Skeletal muscle cell (primary cell): ENCODE measurements around the gene ADCY4.
A peak's percentile ranks its signal among the peaks of the same experiment; 100 is the strongest.
"Not testable (repeated sequence)": the region's sequence is repeated elsewhere in the genome, so short reads cannot be mapped to it uniquely, and the experiment has no call there.

Experiments
- DNase-seq: peaks from one replicate; pipeline ENCODE4 v3.0.0-alpha.2; 2010; ENCODE audit warnings: low read depth
- H3K4me3 ChIP-seq: 2 replicates; pipeline ENCODE4 v1.5.1; 2011; ENCODE audit warnings: low read depth, mild to moderate bottlenecking, control low read depth, low read length, moderate library complexity

The ADCY4 gene

DNA sequence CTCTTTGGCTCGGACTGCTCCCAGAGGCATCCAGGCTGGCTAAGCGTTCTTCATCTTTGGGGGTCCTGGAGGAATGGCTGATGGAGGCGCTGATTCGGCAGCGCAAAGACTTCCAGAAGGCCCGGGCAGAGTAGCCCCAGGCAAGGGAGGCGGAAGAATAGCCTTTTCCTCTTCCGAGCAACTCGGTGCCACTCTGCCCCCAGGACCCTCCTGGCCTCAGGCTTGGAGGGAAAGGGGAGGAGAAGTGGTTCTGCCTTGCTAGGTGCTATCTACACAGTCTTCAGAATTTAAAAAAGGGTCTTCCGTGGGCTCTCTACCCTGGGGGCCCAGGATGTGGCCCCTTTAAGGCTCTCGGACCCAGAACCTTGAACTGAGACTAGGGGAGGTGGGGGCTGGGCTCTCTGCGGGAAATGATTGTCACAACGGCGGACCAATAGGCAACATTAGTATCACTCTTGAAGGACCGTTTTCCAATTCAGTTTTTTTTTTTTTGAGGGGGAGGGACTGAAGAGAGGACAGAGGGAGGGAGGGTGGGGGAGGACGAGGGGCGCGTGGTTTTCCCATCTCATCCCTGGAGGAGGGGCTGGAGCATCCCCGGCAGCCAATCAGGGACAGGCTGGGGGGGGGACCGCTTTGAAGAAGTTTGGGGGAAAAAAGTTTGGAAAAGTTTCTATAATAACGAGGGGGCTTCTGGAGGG, 32.8 kb upstream of the ADCY4 start, which contains the start of gene NFATC4:
Gene NFATC4, plus strand, starts transcription at position 671 of the 698 bp plus-strand sequence. CDS start 157 bp downstream, outside the sequence.
- peak within 1 kb of the TSS; percentile 85 for H3K4me3 ChIP-seq
- DNase-seq, result peak; percentile 94

DNA sequence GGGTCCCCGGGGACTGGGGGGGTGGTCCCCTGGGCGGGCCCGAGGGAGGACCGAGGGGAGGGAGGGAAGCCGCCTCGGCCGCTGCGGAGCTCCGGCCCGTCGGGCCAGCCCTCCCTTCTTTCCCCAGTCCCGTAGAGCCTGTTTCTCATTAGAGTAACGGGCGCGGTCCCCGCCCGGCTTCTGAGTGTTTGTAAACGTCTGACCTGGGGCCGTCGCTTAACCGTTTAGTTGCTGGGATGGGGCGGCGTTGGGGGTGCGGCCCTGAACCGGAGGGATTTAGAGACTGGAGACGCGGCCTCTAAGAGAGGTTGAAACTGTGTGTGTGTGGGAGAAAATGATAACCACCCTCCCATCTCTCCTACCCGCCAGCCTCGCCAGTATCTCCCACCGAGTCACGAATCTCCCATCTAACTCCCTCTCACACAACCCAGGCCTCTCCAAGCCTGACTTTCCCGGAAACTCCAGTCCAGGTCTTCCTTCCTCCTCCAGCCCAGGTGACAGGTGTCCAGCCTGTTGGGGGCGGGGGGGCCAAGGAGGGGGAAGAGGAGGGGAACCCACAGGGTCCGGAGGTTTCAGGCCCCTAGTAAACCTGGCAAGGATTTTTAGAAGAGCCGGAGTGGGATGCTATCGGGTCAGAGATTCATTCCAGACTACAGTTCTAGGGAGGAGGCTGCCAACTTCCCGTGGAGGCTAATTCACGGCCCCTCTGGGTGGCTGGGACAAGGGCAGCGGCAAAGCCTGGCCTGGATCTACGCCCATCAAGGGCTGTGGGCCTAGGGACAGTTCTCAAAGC, 32.0 kb upstream of the ADCY4 start:
- peak; percentile 94 for DNase-seq
- H3K4me3 ChIP-seq, result peak overlapping the region; percentile 44

DNA sequence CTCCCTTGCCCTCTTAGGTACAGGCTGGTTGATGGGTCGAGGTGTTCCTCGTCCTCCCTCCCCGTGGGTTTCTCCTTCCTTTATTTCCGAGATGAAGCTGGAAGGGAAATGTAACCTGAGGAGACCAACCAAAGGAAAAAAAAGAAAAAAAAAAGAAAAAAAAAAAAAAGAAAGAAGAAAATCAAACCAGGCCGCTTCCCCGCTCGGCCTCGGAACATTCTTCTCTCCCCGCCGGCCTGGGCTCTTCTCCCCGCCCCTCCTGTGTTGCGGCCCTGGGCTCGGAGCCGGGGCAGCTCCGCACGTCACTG, 31.5 kb upstream of the ADCY4 start:
- H3K4me3 ChIP-seq, result peak overlapping the region; percentile 44
- DNase-seq, result no peak

DNA sequence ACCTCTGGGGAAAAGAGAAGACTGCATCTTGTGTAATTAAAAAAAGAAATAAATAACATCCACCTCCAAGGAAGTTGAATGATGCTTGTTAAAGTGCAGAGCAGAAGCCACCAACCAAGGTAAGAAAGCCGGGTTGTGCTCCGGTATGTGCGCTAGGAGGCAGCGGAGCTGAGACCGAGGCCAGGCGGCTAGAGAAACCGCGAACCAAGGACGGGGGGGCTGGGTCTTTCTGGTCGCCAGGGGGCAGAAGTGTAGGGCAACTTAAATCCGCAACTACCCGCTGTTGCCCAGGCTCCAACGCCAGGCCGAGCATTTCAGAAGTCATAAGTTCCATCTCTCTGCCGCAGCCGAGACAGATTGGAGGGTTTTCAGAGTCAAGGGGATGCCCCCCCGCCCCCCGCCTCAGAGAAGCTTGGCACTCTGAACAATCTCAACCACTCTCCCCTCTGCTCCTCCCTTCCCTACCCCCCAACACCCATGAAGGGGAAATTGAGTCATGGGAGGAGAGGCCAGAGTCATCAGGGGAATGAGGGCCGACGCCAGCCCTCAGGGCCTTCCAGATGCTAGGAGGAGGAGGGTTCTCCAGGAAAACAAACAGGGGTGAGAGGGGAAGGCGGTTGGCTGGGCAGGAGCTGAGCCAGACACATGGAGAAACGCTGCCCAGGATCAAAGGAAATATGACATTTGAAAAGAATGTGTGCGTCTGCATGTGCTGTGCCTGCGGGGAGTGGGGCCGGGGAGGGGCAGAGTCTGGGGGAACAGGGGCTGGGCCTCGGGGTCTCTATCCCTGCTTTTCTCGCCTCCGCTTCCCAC, 30.9 kb upstream of the ADCY4 start:
- DNase-seq, result peak; percentile 75
- peak overlapping the region; percentile 44 for H3K4me3 ChIP-seq

- H3K4me3 ChIP-seq, result no peak overlapping the region
- no peak for DNase-seq
These were observed 30.0 kb upstream of the ADCY4 start for GRCh38 chr14:24364841-24365240.

DNA sequence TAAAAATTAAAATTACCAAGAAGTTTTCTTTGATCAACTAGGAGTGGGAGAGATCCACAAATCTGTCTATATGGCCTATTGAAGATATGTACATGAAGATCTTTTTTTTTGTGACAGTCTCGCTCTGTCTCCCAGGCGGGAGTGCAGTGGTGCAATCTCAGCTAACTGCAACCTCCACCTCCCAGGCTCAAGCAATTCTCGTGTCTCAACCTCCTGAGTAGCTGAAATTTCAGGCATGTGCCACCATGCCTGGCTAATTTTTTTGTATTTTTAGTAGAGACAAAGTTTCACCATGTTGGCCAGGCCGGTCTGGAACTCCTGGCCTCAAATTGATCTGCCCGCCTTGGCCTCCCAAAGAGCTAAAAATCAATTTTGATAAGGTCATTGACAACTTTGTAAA, 28.5 kb upstream of the ADCY4 start:
- H3K4me3 ChIP-seq, result no peak overlapping the region
- DNase-seq, result no peak

GRCh38 chr14:24362241-24362960, 27.5 kb upstream of the ADCY4 start:
- no peak for DNase-seq
- H3K4me3 ChIP-seq, result no peak overlapping the region

- DNase-seq, result no peak
- H3K4me3 ChIP-seq, result no peak overlapping the region
These were observed 26.5 kb upstream of the ADCY4 start for GRCh38 chr14:24361326-24361725.

- no peak for DNase-seq
- no peak overlapping the region for H3K4me3 ChIP-seq
These were observed 25.4 kb upstream of the ADCY4 start for GRCh38 chr14:24360281-24360680.

- no peak overlapping the region for H3K4me3 ChIP-seq
- no peak for DNase-seq
These were observed 21.3 kb upstream of the ADCY4 start for GRCh38 chr14:24356208-24356607.

- no peak overlapping the region for H3K4me3 ChIP-seq
- no peak for DNase-seq
These were observed 20.1 kb upstream of the ADCY4 start for GRCh38 chr14:24355009-24355408.

GRCh38 chr14:24354482-24354825, 19.6 kb upstream of the ADCY4 start:
- not testable (repeated sequence) for H3K4me3 ChIP-seq, DNase-seq

GRCh38 chr14:24353559-24354481, 18.9 kb upstream of the ADCY4 start:
- no peak for DNase-seq
- no peak overlapping the region for H3K4me3 ChIP-seq

DNA sequence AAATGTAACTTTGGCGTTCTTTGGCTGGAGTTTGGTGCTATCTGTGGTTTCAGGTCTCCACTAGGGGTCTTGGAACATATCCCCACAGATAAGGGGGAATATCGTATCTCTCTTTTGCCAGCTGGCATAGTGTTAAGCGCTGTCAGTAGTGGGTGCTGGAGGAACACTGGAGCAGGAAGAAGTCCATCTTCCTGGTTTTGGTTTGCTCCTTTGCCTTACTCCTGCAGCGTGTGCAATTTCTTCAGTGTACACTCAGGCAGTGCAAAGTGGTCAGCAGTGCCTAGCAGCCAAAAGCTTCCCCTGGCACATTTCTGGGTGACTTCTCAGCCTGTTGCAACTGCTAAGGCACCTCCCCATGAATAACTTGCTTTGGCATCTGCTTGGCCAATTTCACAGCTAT, 16.6 kb upstream of the ADCY4 start:
- DNase-seq, result no peak
- H3K4me3 ChIP-seq, result no peak overlapping the region

GRCh38 chr14:24349742-24350141, 14.9 kb upstream of the ADCY4 start:
- no peak for DNase-seq
- no peak overlapping the region for H3K4me3 ChIP-seq

GRCh38 chr14:24348186-24348585, 13.3 kb upstream of the ADCY4 start:
- H3K4me3 ChIP-seq, result no peak overlapping the region
- no peak for DNase-seq

GRCh38 chr14:24347134-24347533, 12.3 kb upstream of the ADCY4 start:
- H3K4me3 ChIP-seq, result no peak overlapping the region
- no peak for DNase-seq

- DNase-seq, result no peak
- no peak overlapping the region for H3K4me3 ChIP-seq
These were observed 9.2 kb upstream of the ADCY4 start for GRCh38 chr14:24343795-24344660.
